Endothelial cell of umbilical vein (primary cell): ENCODE measurements around the gene ERBB2. TPM values are rescaled to one million over a fixed set of nuclear protein-coding genes. Genes with fewer than 3 reads are reported as not detected.

Experiments
- BruUV-seq: library from RNA; stranded (reverse); fragments of 400-500 nt; replicated peaks from 2 replicates; lab custom pipeline; 2021; lab: Mats Ljungman, UMichigan
- CTCF ChIA-PET: fragments of 300-600, 350-600 bp; sonication (Branson Sonifier 250); formaldehyde crosslinking; loops from one replicate; lab custom pipeline; 2021; ENCODE audit warnings: antibody characterized with exemption, inconsistent platforms; lab: Charles Lee
- POLR2A ChIA-PET: fragments of 300-600, 350-600 bp; sonication (Branson Sonifier 250); formaldehyde crosslinking; loops from one replicate; lab custom pipeline; 2021; ENCODE audit warnings: antibody characterized with exemption, inconsistent platforms; lab: Charles Lee
- DNase-seq: peaks from one replicate; pipeline ENCODE4 v3.0.0-alpha.2; 2011; ENCODE audit warnings: low read depth, low spot score
- FAIRE-seq: peaks from 2 replicates; lab custom pipeline; 2011; peaks lifted over from hg19 to GRCh38; lab: Jason Lieb, UNC
- H2AFZ ChIP-seq: 2 replicates; pipeline ENCODE4 v1.6.0; 2012; ENCODE audit warnings: low read depth, low read length, control low read depth, inconsistent platforms
- H3K27ac ChIP-seq: 2 replicates; pipeline ENCODE4 v1.5.1; 2011; ENCODE audit warnings: low read depth, mild to moderate bottlenecking, control low read depth, low read length, moderate library complexity; ENCODE audit not compliant: insufficient read depth
- H3K27me3 ChIP-seq, 2 experiments: 2 replicates each; pipeline versions ENCODE4 v1.6.0 to v1.6.1; 2011; ENCODE audit warnings: low read length in 2 of 2, mixed read lengths in 1 of 2; ENCODE audit not compliant: control insufficient read depth in 2 of 2, insufficient read depth in 2 of 2
- H3K36me3 ChIP-seq, 2 experiments: 2 replicates in 1 of 2; 3 replicates in 1 of 2; pipeline ENCODE4 v1.5.1; 2011; ENCODE audit warnings: low read length in 2 of 2, mild to moderate bottlenecking in 1 of 2, moderate library complexity in 1 of 2; ENCODE audit not compliant: control insufficient read depth in 2 of 2, insufficient read depth in 2 of 2; ENCODE audit errors: extremely low read depth in 1 of 2
- H3K4me1 ChIP-seq: 3 replicates; pipeline ENCODE4 v1.5.1; 2011; ENCODE audit warnings: mild to moderate bottlenecking, low read length; ENCODE audit not compliant: control insufficient read depth, insufficient read depth; ENCODE audit errors: extremely low read depth
- H3K4me2 ChIP-seq: 2 replicates; pipeline ENCODE4 v1.6.1; 2011; ENCODE audit warnings: low read length, control low read depth, mixed read lengths; ENCODE audit not compliant: insufficient read depth
- H3K4me3 ChIP-seq, 3 experiments: fragments of 200-600 bp in 1 of 3; sonication (generic), shearing (Covaris generic) in 1 of 3; replicated peaks in 1 of 3; 2 replicates each; pipeline ENCODE4 v1.5.1; 2011 to 2016; ENCODE audit warnings: control low read depth in 3 of 3, low read length in 3 of 3, mild to moderate bottlenecking in 2 of 3, inconsistent platforms in 1 of 3, low read depth in 1 of 3, moderate library complexity in 1 of 3; ENCODE audit not compliant: insufficient read depth in 1 of 3
- H3K79me2 ChIP-seq: 2 replicates; pipeline ENCODE4 v1.6.0; 2012; ENCODE audit warnings: low read length, inconsistent platforms; ENCODE audit not compliant: control insufficient read depth, insufficient read depth
- H3K9ac ChIP-seq: replicated peaks from 2 replicates; pipeline ENCODE3; 2011; ENCODE audit warnings: low read length, control low read depth; ENCODE audit not compliant: insufficient read depth; ENCODE audit errors: extremely low read depth
- H3K9me1 ChIP-seq: replicated peaks from 3 replicates; pipeline ENCODE4 v1.6.0; 2011; ENCODE audit warnings: mild to moderate bottlenecking, low read length; ENCODE audit not compliant: control insufficient read depth, insufficient read depth; ENCODE audit errors: extremely low read depth
- H3K9me3 ChIP-seq: replicated peaks from 2 replicates; pipeline ENCODE4 v1.5.1; 2012; ENCODE audit warnings: low read length, inconsistent platforms; ENCODE audit not compliant: control insufficient read depth, insufficient read depth
- H4K20me1 ChIP-seq: replicated peaks from 2 replicates; pipeline ENCODE3; 2011; ENCODE audit warnings: mild to moderate bottlenecking, low read length; ENCODE audit not compliant: control insufficient read depth, insufficient read depth; ENCODE audit errors: extremely low read depth
- CTCF ChIP-seq, 2 donors: IDR thresholded peaks; 1 replicate in 1 of 2; 2 replicates in 1 of 2; pipeline ENCODE4 v1.5.1; 2011; ENCODE audit warnings: low read length in 2 of 2, mild to moderate bottlenecking in 2 of 2, moderate library complexity in 2 of 2, control low read depth in 1 of 2, inconsistent platforms in 1 of 2, low read depth in 1 of 2; ENCODE audit not compliant: insufficient read depth in 1 of 2; ENCODE audit errors: extremely low read depth in 1 of 2
- EZH2 ChIP-seq: IDR thresholded peaks from 2 replicates; pipeline ENCODE4 v1.6.1; 2012; ENCODE audit warnings: borderline replicate concordance, low read depth, mild to moderate bottlenecking, moderate library complexity, low read length, inconsistent platforms; ENCODE audit not compliant: severe bottlenecking
- FOS ChIP-seq: IDR thresholded peaks from 2 replicates; pipeline ENCODE4 v1.6.1; 2011; ENCODE audit warnings: mild to moderate bottlenecking, low read length, moderate library complexity, borderline replicate concordance; ENCODE audit not compliant: insufficient read depth
- GATA2 ChIP-seq: IDR thresholded peaks from 2 replicates; pipeline ENCODE4 v1.7.0; 2011; ENCODE audit warnings: low read depth, mild to moderate bottlenecking, moderate library complexity, mixed read lengths, low read length; ENCODE audit not compliant: insufficient read length, insufficient read depth
- JUN ChIP-seq: IDR thresholded peaks from 2 replicates; pipeline ENCODE4 v1.6.1; 2011; ENCODE audit warnings: borderline replicate concordance, low read depth; ENCODE audit not compliant: insufficient read length, insufficient read depth
- MAX ChIP-seq: IDR thresholded peaks from 2 replicates; pipeline ENCODE4 v1.6.1; 2011; ENCODE audit not compliant: insufficient read depth, insufficient read length
- MYC ChIP-seq: IDR thresholded peaks from one replicate; pipeline ENCODE4 v1.6.1; 2011; ENCODE audit warnings: mild to moderate bottlenecking, low read depth, low read length
- POLR2A ChIP-seq: IDR thresholded peaks from 2 replicates; pipeline ENCODE4 v1.6.1; 2012; ENCODE audit warnings: low read depth, mild to moderate bottlenecking, control low read depth, low read length
- POLR2AphosphoS5 ChIP-seq: IDR thresholded peaks from 2 replicates; pipeline ENCODE4 v1.6.1; 2012; ENCODE audit warnings: low read depth, mild to moderate bottlenecking, control low read depth, low read length, moderate library complexity; ENCODE audit not compliant: insufficient read depth
- dilution Hi-C: fragments of 300-500 bp; cut with MboI; formaldehyde crosslinking; loops from one replicate; pipeline ENCODE4 v1.15.0; 2019; ENCODE audit warnings: low sequenced_read_pairs; ENCODE audit not compliant: extremely low pct_ligation_motif_present
- intact Hi-C: fragments of 100-400 bp; cut with micrococcal nuclease; formaldehyde crosslinking; loops from one replicate; pipeline ENCODE4 v1.10.0; 2022
- polyA plus RNA-seq, 4 experiments: library from polyadenylated mRNA; depleted of rRNA in 3 of 4; stranded (reverse) in 3 of 4; unstranded in 1 of 4; fragments of >200 nt; gene quantifications; 2 replicates each; pipeline versions ENCODE4 v1.2.1 to v1.2.3, GENCODE V29; 2011 to 2012; ENCODE audit warnings: missing spikeins in 1 of 4
- total RNA-seq: library from RNA; stranded (reverse); gene quantifications from 2 replicates; pipeline ENCODE4 v1.2.3, GENCODE V29; 2021

Gene ERBB2
- total and polyA plus RNA-seq, 2 donors (not counting 3 experiments of a cell fraction or from before 2014, with no cell fraction given): 20.6 to 32.9 TPM

- Histone ChIP-seq H3K9me1 (no peaks in the 10 kb centered on the region), H3K4me1 (peaks cover 16% of the 10 kb centered on the region), H3K79me2 (no peaks in the 10 kb centered on the region), H4K20me1 (no peaks in the 10 kb centered on the region), H3K9ac (no peak overlapping the region), H3K4me3 (no peak overlapping the region), H3K4me2 (no peak overlapping the region), H3K9me3 (no peaks in the 10 kb centered on the region), H2AFZ (no peak overlapping the region), H3K36me3 (peaks cover 0 to 2% of the 10 kb centered on the region in 2 experiments), H3K27me3 (no peaks in the 10 kb centered on the region), H3K27ac (no peak overlapping the region)
- no TSS peak for BruUV-seq
- CTCF ChIA-PET: interaction anchor here (1.0 to 1.3 kb wide), 5 partner anchors 9 to 39 kb away, joined by 4 to 9 read pairs (median 5); no protein-coding TSS in a partner anchor
- FAIRE-seq: no peak
- TF ChIP-seq JUN (no peak), EZH2 (no peak)
- POLR2A ChIA-PET: interaction anchor here (1.7 kb wide), 1 partner anchor 10 kb away, joined by 3 read pairs; no protein-coding TSS in a partner anchor
- intact Hi-C loops: no loop called here
- peak; percentile 24 for DNase-seq
- dilution Hi-C loops: no loop called here
Observed at GRCh38 chr17:39660397-39661385, 39.2 kb upstream of the ERBB2 start.

- POLR2A ChIA-PET: no interaction called here
- FAIRE-seq (no peak), DNase-seq (no peak)
- Histone ChIP-seq H3K4me3 (no peak overlapping the region), H3K9me3 (no peaks in the 10 kb centered on the region), H4K20me1 (no peaks in the 10 kb centered on the region), H3K9ac (no peak overlapping the region), H3K36me3 (peaks cover 0 to 2% of the 10 kb centered on the region in 2 experiments), H3K9me1 (no peaks in the 10 kb centered on the region), H3K27ac (no peak overlapping the region), H3K4me1 (peaks cover 16% of the 10 kb centered on the region), H2AFZ (no peak overlapping the region), H3K27me3 (peaks cover under 1 to 4% of the 10 kb centered on the region in 2 experiments), H3K79me2 (no peaks in the 10 kb centered on the region), H3K4me2 (no peak overlapping the region)
- intact Hi-C loops: no loop called here
- CTCF ChIA-PET: interaction anchor here (1.2 kb wide), 1 partner anchor 40 kb away, joined by 3 read pairs; no protein-coding TSS in a partner anchor
- TF ChIP-seq FOS: no peak
- TF ChIP-seq EZH2: no peak
- no peak for TF ChIP-seq JUN
- no peak for TF ChIP-seq MYC
- no peak for TF ChIP-seq MAX
- no peak for TF ChIP-seq GATA2
- TF ChIP-seq POLR2AphosphoS5: no peak
- TF ChIP-seq POLR2A: no peak
- no peak for TF ChIP-seq CTCF (IDR thresholded peaks at IDR 0.05; ENCODE audit: extremely low read depth in 1 of 2, insufficient read depth in 1 of 2, low read depth in 1 of 2, low read length in 2 of 2)
- dilution Hi-C loops: no loop called here
- BruUV-seq: no TSS peak
Observed at GRCh38 chr17:39661744-39662541, 37.9 kb upstream of the ERBB2 start.
